Small intestine (tissue), 7 donors: ENCODE data around the gene WIPF3. TPM values are rescaled to one million over a fixed set of nuclear protein-coding genes. Genes with fewer than 3 reads are reported as not detected.
A peak's percentile ranks its signal among the peaks of the same experiment; 100 is the strongest.

Source experiments
- DNase-seq, 2 donors: peaks; one replicate each; pipeline versions ENCODE4 v3.0.0 to v3.0.0-alpha.2; 2013
- FAIRE-seq: peaks from 2 replicates; lab custom pipeline; 2012; peaks lifted over from hg19 to GRCh38; lab: Jason Lieb, UNC
- H3K27ac ChIP-seq, 3 donors: one replicate each; pipeline ENCODE4 v1.5.1; 2013; ENCODE audit warnings: low read length in 2 of 3, mild to moderate bottlenecking in 2 of 3, control low read depth in 1 of 3, inconsistent platforms in 1 of 3, low read depth in 1 of 3, moderate library complexity in 1 of 3
- H3K27me3 ChIP-seq, 3 donors: one replicate each; pipeline ENCODE4 v1.6.1; 2013; ENCODE audit warnings: low read length in 3 of 3, inconsistent platforms in 1 of 3; ENCODE audit not compliant: control insufficient read depth in 3 of 3, insufficient read depth in 3 of 3
- H3K36me3 ChIP-seq, 3 donors: one replicate each; pipeline ENCODE4 v1.6.1; 2013; ENCODE audit warnings: low read length in 3 of 3, inconsistent platforms in 1 of 3, low read depth in 1 of 3, mild to moderate bottlenecking in 1 of 3, moderate library complexity in 1 of 3; ENCODE audit not compliant: control insufficient read depth in 3 of 3, insufficient read depth in 2 of 3
- H3K4me1 ChIP-seq, 3 donors: one replicate each; pipeline ENCODE4 v1.6.1; 2013; ENCODE audit warnings: low read length in 2 of 3, inconsistent platforms in 1 of 3, low read depth in 1 of 3, mild to moderate bottlenecking in 1 of 3, moderate library complexity in 1 of 3; ENCODE audit not compliant: control insufficient read depth in 3 of 3, insufficient read depth in 2 of 3
- H3K4me3 ChIP-seq, 3 donors: one replicate each; pipeline ENCODE4 v1.5.1; 2013; ENCODE audit warnings: low read length in 3 of 3, control low read depth in 1 of 3, inconsistent platforms in 1 of 3, low read depth in 1 of 3, mild to moderate bottlenecking in 1 of 3, moderate library complexity in 1 of 3
- H3K9me3 ChIP-seq, 2 donors: one replicate each; pipeline ENCODE4 v1.6.1; 2013; ENCODE audit warnings: low read depth in 1 of 2, low read length in 1 of 2; ENCODE audit not compliant: control insufficient read depth in 2 of 2, insufficient read depth in 1 of 2
- WGBS, 3 donors: extraction: QIAGEN DNeasy Blood & Tissue Kit; methylation state at CpG; one replicate each; pipeline ENCODE4 v1.1.7; 2013; 5-methylcytosine and 5-hydroxymethylcytosine counted together
- polyA plus RNA-seq, 4 donors: library from polyadenylated mRNA; stranded (reverse) in 3 of 4; unstranded in 1 of 4; fragments of 200-250 nt in 3 of 4; fragments of 120-200 nt in 1 of 4; gene quantifications; one replicate each; pipeline versions ENCODE4 v1.2.1 to v1.2.3, GENCODE V29; 2013
- donor health status: healthy with polysubstance abuse.
- donor health status: control.
- donor health status: control.
- donor health status: Bipolar disorder and iron deficiency.
- donor health status: healthy.

The WIPF3 gene
- polyA plus RNA-seq, 4 donors, result 1.1 to 28.5 (median 1.7) TPM

DNA sequence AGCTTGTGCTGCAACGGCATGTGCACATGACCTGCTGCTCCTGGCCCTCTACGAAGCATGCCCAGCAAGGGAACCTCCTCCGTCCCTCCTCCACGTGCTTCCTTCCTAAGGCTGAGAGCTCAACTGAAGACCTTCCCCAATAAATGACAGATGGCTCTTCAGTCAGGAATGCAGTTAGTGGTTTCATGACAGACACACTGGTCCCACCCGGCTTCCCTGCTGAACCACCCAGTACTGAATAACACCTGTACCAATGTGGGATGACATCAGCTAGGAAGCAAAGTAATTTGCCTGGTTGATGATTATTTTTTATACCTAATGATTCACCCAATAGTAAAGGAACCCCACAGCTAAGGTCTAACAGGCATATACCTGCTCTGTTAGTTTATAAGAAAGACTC is 114.2 kb downstream of the WIPF3 start:
- Histone ChIP-seq H3K4me1 (no peaks in the 10 kb centered on the region), H3K27me3 (no peaks in the 10 kb centered on the region), H3K9me3 (no peaks in the 10 kb centered on the region), H3K4me3 (no peak overlapping the region), H3K27ac (no peak overlapping the region), H3K36me3 (peaks cover 0 to 19% (median 0%) of the 10 kb centered on the region in 3 donors)
- DNase-seq, result no peak
- 71 to 84% (median 82%) methylated on average over 5 of the region's 5 CpGs for WGBS, 3 donors
- no peak for FAIRE-seq

DNA sequence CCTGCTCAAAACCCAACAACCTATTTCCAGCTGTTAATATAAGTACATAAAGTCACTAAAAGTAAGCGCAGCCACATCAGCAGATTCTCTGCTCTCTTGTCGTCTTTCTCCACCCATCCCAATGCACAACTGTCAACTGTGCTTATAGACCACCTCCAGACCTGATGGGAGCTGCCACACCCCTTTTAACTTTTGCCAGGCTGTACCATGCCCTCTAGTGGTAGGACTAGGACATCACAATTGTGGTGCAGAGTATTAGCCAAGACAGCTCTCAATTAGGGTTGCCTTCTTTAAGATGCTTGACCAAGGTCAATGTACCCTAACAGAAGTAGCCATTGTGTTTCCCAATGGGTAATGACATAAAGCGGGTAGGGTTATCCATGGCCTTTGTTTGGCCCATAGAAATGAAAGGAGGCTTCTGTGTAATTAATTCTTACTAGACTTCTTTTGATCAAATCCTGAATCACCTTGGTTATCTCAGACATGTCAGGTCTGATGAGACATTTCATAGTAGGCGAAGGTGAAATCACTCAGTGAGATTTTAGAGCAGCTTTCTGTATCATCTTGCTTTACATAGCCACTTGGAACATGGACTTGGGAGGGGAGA is 115.2 kb downstream of the WIPF3 start:
- no peaks in the 10 kb centered on the region for H3K4me1 ChIP-seq
- no peaks in the 10 kb centered on the region for H3K9me3 ChIP-seq
- no peak overlapping the region for H3K27ac ChIP-seq
- no peaks in the 10 kb centered on the region for H3K27me3 ChIP-seq
- FAIRE-seq, result no peak
- 31 to 55% (median 49%) methylated on average over 4 of the region's 4 CpGs for WGBS, 3 donors
- H3K36me3 ChIP-seq, result peaks cover 0 to 22% (median 0%) of the 10 kb centered on the region in 3 donors
- H3K4me3 ChIP-seq, result no peak overlapping the region
- DNase-seq, result peak; percentile 63 to 69

DNA sequence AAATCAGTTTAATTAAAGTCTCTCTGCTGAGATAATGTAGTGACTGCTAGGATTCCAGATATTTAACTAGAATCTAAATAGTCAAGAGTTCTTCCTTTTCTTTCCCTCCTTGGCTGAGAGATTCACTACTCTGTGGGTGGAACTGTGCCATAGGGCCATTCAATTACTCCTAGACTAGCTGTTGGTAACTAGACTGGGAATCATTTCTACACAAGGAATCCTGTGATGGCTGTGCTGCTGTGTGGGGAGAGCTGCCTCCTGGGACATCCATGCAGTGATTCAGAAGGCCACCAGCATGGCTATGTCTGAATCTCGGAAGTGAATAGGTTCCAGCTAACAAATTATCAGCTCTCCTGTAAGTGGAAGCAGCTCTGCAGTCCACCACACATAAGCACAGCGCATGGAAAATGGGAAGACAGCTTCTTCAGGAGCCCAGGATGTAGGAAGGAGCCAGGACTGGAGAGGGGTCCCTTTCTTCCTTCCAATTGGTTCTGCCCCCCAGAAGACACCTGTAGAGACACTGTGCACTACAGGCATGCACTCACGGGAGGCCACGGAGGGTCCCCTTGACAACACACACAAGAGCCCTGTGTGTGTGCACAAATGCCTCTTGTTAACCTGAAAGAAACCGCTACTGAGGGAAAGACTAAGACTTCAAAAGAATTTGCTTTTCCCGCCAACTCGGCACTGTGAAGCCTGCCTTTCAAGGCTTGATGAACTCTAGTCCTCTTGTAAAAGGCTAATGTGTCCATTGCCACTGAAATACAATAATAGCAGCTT is 116.8 kb downstream of the WIPF3 start:
- no peak overlapping the region for H3K4me3 ChIP-seq
- H3K27ac ChIP-seq, result no peak overlapping the region
- H3K36me3 ChIP-seq, result peaks cover 0 to 25% (median 0%) of the 10 kb centered on the region in 3 donors
- WGBS, 3 donors, result 63 to 85% (median 76%) methylated on average over 7 of the region's 7 CpGs
- no peak for DNase-seq
- H3K9me3 ChIP-seq, result no peaks in the 10 kb centered on the region
- H3K27me3 ChIP-seq, result no peaks in the 10 kb centered on the region
- H3K4me1 ChIP-seq, result no peaks in the 10 kb centered on the region
- no peak for FAIRE-seq

DNA sequence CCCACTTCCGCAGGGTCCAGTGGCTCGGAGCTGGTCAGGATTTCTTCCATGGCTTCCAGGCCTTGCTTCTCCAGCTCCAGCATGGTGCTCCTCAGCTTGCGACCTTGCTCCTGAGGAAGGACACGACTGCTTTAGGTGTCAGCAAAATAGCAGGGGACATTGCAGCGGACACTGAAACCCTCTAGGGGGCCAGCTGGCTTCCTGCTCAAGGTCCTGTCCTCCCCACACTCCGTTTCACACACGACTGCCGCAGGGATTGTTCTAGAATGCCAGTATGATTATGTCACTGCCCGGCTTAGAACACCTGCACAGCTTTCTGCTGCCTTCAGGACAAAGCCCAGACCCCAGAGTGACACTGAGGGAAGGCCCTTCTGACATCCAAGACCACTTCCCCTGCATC is 117.7 kb downstream of the WIPF3 start:
- DNase-seq (no peak), FAIRE-seq (no peak)
- Histone ChIP-seq H3K4me1 (no peaks in the 10 kb centered on the region), H3K27me3 (no peaks in the 10 kb centered on the region), H3K27ac (no peak overlapping the region), H3K4me3 (no peak overlapping the region), H3K9me3 (no peaks in the 10 kb centered on the region), H3K36me3 (peaks cover 0 to 28% (median 0%) of the 10 kb centered on the region in 3 donors)
- WGBS, 3 donors, result 81 to 86% (median 81%) methylated on average over 9 of the region's 9 CpGs

- peaks cover 0 to 32% (median 0%) of the 10 kb centered on the region in 3 donors for H3K36me3 ChIP-seq
- DNase-seq (no peak), FAIRE-seq (no peak)
- H3K27ac ChIP-seq, result no peak overlapping the region
- 85 to 92% (median 89%) methylated on average over 2 of the region's 2 CpGs for WGBS, 3 donors
- no peaks in the 10 kb centered on the region for H3K27me3 ChIP-seq
- H3K4me3 ChIP-seq, result no peak overlapping the region
- H3K9me3 ChIP-seq, result no peaks in the 10 kb centered on the region
- H3K4me1 ChIP-seq, result no peaks in the 10 kb centered on the region
Measured at GRCh38 chr7:29924684-29925083, 118.4 kb downstream of the WIPF3 start.

DNA sequence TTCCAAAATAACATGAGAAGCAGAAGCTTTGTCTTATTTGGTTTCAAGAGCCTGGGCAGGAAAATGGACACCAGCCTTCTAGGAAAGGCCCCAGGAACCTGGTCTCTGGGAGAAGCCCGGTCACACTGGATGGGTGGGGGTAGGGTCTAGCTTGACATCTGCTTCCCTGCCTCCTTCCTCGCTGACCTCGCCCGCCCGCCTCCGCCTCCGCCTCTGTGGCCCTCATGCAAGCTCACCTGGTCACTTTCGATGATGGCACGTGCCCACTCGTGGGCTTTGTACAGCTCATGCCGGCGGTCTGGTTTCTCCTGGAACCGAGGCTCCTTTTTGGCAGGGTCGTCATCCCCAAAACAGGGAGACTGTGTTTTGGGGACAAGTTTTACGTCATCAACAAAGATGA is 119.9 kb downstream of the WIPF3 start:
- no peak for FAIRE-seq

GRCh38 chr7:29926741-29927140 is 120.4 kb downstream of the WIPF3 start:
- Histone ChIP-seq H3K27ac (no peak overlapping the region), H3K36me3 (peaks cover 0 to 35% (median 0%) of the 10 kb centered on the region in 3 donors), H3K9me3 (no peaks in the 10 kb centered on the region), H3K27me3 (no peaks in the 10 kb centered on the region), H3K4me3 (no peak overlapping the region), H3K4me1 (no peaks in the 10 kb centered on the region)
- 61 to 66% (median 63%) methylated on average over 5 of the region's 5 CpGs for WGBS, 3 donors
- FAIRE-seq, result no peak
- DNase-seq, result no peak

More for the DNA sequence above, 119.9 kb downstream of the WIPF3 start:
- H3K4me3 ChIP-seq, result no peak overlapping the region
- H3K27me3 ChIP-seq, result no peaks in the 10 kb centered on the region
- no peak overlapping the region for H3K27ac ChIP-seq
- H3K36me3 ChIP-seq, result peaks cover 0 to 35% (median 0%) of the 10 kb centered on the region in 3 donors
- DNase-seq, result no peak
- 93 to 96% (median 94%) methylated on average over 15 of the region's 15 CpGs for WGBS, 3 donors
- no peaks in the 10 kb centered on the region for H3K9me3 ChIP-seq
- H3K4me1 ChIP-seq, result no peaks in the 10 kb centered on the region

- H3K9me3 ChIP-seq, result no peaks in the 10 kb centered on the region
- H3K36me3 ChIP-seq, result peaks cover 0 to 24% (median 0%) of the 10 kb centered on the region in 3 donors
- FAIRE-seq (no peak), DNase-seq (no peak)
- H3K27me3 ChIP-seq, result no peaks in the 10 kb centered on the region
- no peaks in the 10 kb centered on the region for H3K4me1 ChIP-seq
- 84 to 88% (median 87%) methylated on average over 17 of the region's 17 CpGs for WGBS, 3 donors
- H3K27ac ChIP-seq, result no peak overlapping the region
- no peak overlapping the region for H3K4me3 ChIP-seq
Measured at GRCh38 chr7:29929018-29929807, 122.9 kb downstream of the WIPF3 start.
